ENCODE results near the gene NKX1-2. TPM values are rescaled to one million over a fixed set of nuclear protein-coding genes. Genes with fewer than 3 reads are reported as not detected.
"Not testable (repeated sequence)": the region's sequence is repeated elsewhere in the genome, so short reads cannot be mapped to it uniquely, and the experiment has no call there.

The NKX1-2 gene
- total RNA-seq, 2 donors from 2014 or later, result not detected

- no peak overlapping the region for H3K4me3 Mint-ChIP-seq
Observed at GRCh38 chr10:124453960-124454610, 4.2 kb upstream of the NKX1-2 start.

GRCh38 chr10:124451276-124451675 lies 1.4 kb upstream of the NKX1-2 start:
- H3K4me1 Mint-ChIP-seq (ENCODE audit: low read depth in 2 of 2), result peaks cover 7 to 14% of the 10 kb centered on the region in 2 donors
- H3K27me3 Mint-ChIP-seq, result peaks cover 63 to 75% of the 10 kb centered on the region in 2 donors
- H3K36me3 Mint-ChIP-seq, result no peaks in the 10 kb centered on the region
- H3K4me3 Mint-ChIP-seq, result no peak overlapping the region
- H3K9me3 Mint-ChIP-seq, result no peaks in the 10 kb centered on the region
- ATAC-seq (no peak), DNase-seq (ENCODE audit: low spot score) (no peak)
- no peak overlapping the region for H3K27ac Mint-ChIP-seq

More at GRCh38 chr10:124453960-124454610, 4.2 kb upstream of the NKX1-2 start:
- Mint-ChIP-seq H3K36me3 (no peaks in the 10 kb centered on the region), H3K9me3 (no peaks in the 10 kb centered on the region), H3K27ac (no peak overlapping the region), H3K4me1 (ENCODE audit: low read depth in 2 of 2) (peaks cover 0 to 5% of the 10 kb centered on the region in 2 donors), H3K27me3 (peaks cover 52 to 68% of the 10 kb centered on the region in 2 donors)
- ATAC-seq, result no peak
- DNase-seq (ENCODE audit: low spot score), result no peak

GRCh38 chr10:124450783-124451057 lies 885 bp upstream of the NKX1-2 start:
- Mint-ChIP-seq H3K4me1 (ENCODE audit: low read depth in 2 of 2) (peaks cover 7 to 14% of the 10 kb centered on the region in 2 donors), H3K36me3 (no peaks in the 10 kb centered on the region), H3K27me3 (peaks cover 63 to 75% of the 10 kb centered on the region in 2 donors), H3K4me3 (no peak overlapping the region), H3K27ac (no peak overlapping the region), H3K9me3 (no peaks in the 10 kb centered on the region)
- ATAC-seq (no peak), DNase-seq (ENCODE audit: low spot score) (no peak)

- no peaks in the 10 kb centered on the region for H3K36me3 Mint-ChIP-seq
- H3K27me3 Mint-ChIP-seq, result peaks cover 61 to 75% of the 10 kb centered on the region in 2 donors
- H3K27ac Mint-ChIP-seq, result no peak overlapping the region
- ATAC-seq, result no peak
- H3K4me3 Mint-ChIP-seq, result no peak overlapping the region
- H3K9me3 Mint-ChIP-seq, result no peaks in the 10 kb centered on the region
- peaks cover 7 to 14% of the 10 kb centered on the region in 2 donors for H3K4me1 Mint-ChIP-seq (ENCODE audit: low read depth in 2 of 2)
- DNase-seq (ENCODE audit: low spot score), result no peak
Observed at GRCh38 chr10:124449170-124450011, 444 bp downstream of the NKX1-2 start.

- Mint-ChIP-seq H3K9me3 (no peaks in the 10 kb centered on the region), H3K27ac (no peak overlapping the region), H3K27me3 (peaks cover 56 to 69% of the 10 kb centered on the region in 2 donors), H3K4me1 (ENCODE audit: low read depth in 2 of 2) (peaks cover 7 to 14% of the 10 kb centered on the region in 2 donors), H3K4me3 (no peak overlapping the region), H3K36me3 (no peaks in the 10 kb centered on the region)
- DNase-seq (ENCODE audit: low spot score) (no peak), ATAC-seq (no peak)
Observed at GRCh38 chr10:124448696-124449169, 1.1 kb downstream of the NKX1-2 start.

GRCh38 chr10:124447751-124448466 lies 1.9 kb downstream of the NKX1-2 start:
- Mint-ChIP-seq H3K27ac (no peak overlapping the region), H3K4me3 (no peak overlapping the region), H3K4me1 (ENCODE audit: low read depth in 2 of 2) (peaks cover 7 to 14% of the 10 kb centered on the region in 2 donors), H3K9me3 (no peaks in the 10 kb centered on the region), H3K36me3 (no peaks in the 10 kb centered on the region), H3K27me3 (peaks cover 53 to 65% of the 10 kb centered on the region in 2 donors)
- no peak for DNase-seq (ENCODE audit: low spot score)
- no peak for ATAC-seq

GRCh38 chr10:124446830-124447750 lies 2.7 kb downstream of the NKX1-2 start:
- peaks cover 7 to 14% of the 10 kb centered on the region in 2 donors for H3K4me1 Mint-ChIP-seq (ENCODE audit: low read depth in 2 of 2)
- no peak for DNase-seq (ENCODE audit: low spot score)
- H3K27ac Mint-ChIP-seq, result no peak overlapping the region
- no peaks in the 10 kb centered on the region for H3K9me3 Mint-ChIP-seq
- no peak for ATAC-seq
- peaks cover 53 to 67% of the 10 kb centered on the region in 2 donors for H3K27me3 Mint-ChIP-seq
- no peaks in the 10 kb centered on the region for H3K36me3 Mint-ChIP-seq
- H3K4me3 Mint-ChIP-seq, result no peak overlapping the region

GRCh38 chr10:124441694-124442093 lies 8.1 kb downstream of the NKX1-2 start:
- not testable (repeated sequence) for H3K4me3 Mint-ChIP-seq; DNase-seq (ENCODE audit: low spot score); ATAC-seq; H3K4me1 Mint-ChIP-seq (ENCODE audit: low read depth in 2 of 2); H3K36me3 Mint-ChIP-seq; H3K9me3 Mint-ChIP-seq; H3K27ac Mint-ChIP-seq
- peaks cover 24 to 30% of the 10 kb centered on the region in 2 donors for H3K27me3 Mint-ChIP-seq

GRCh38 chr10:124436191-124436638 lies 13.6 kb downstream of the NKX1-2 start:
- no peak overlapping the region for H3K27ac Mint-ChIP-seq
- no peaks in the 10 kb centered on the region for H3K9me3 Mint-ChIP-seq
- no peak overlapping the region for H3K4me3 Mint-ChIP-seq
- DNase-seq (ENCODE audit: low spot score), result no peak
- H3K36me3 Mint-ChIP-seq, result no peaks in the 10 kb centered on the region
- peaks cover 0 to 6% of the 10 kb centered on the region in 2 donors for H3K27me3 Mint-ChIP-seq
- H3K4me1 Mint-ChIP-seq (ENCODE audit: low read depth in 2 of 2), result no peaks in the 10 kb centered on the region
- no peak for ATAC-seq

- H3K4me1 Mint-ChIP-seq (ENCODE audit: low read depth in 2 of 2); H3K27me3 Mint-ChIP-seq; H3K27ac Mint-ChIP-seq; H3K9me3 Mint-ChIP-seq; H3K36me3 Mint-ChIP-seq; ATAC-seq; H3K4me3 Mint-ChIP-seq; DNase-seq (ENCODE audit: low spot score): not testable (repeated sequence)
Observed at GRCh38 chr10:124435683-124436082, 14.2 kb downstream of the NKX1-2 start.

- ATAC-seq (no peak), DNase-seq (ENCODE audit: low spot score) (no peak)
- peaks cover under 1 to 15% of the 10 kb centered on the region in 2 donors for H3K27me3 Mint-ChIP-seq
- H3K9me3 Mint-ChIP-seq, result no peaks in the 10 kb centered on the region
- no peak overlapping the region for H3K4me3 Mint-ChIP-seq
- no peaks in the 10 kb centered on the region for H3K4me1 Mint-ChIP-seq (ENCODE audit: low read depth in 2 of 2)
- no peaks in the 10 kb centered on the region for H3K36me3 Mint-ChIP-seq
- no peak overlapping the region for H3K27ac Mint-ChIP-seq
Observed at GRCh38 chr10:124433461-124433860, 16.4 kb downstream of the NKX1-2 start.

- Mint-ChIP-seq H3K27me3 (peaks cover 9 to 19% of the 10 kb centered on the region in 2 donors), H3K9me3 (no peaks in the 10 kb centered on the region), H3K36me3 (no peaks in the 10 kb centered on the region), H3K27ac (no peak overlapping the region), H3K4me3 (no peak overlapping the region), H3K4me1 (ENCODE audit: low read depth in 2 of 2) (no peaks in the 10 kb centered on the region)
- DNase-seq (ENCODE audit: low spot score) (no peak), ATAC-seq (no peak)
Observed at GRCh38 chr10:124430077-124430476, 19.8 kb downstream of the NKX1-2 start.

- Mint-ChIP-seq H3K27me3 (peaks cover 9 to 19% of the 10 kb centered on the region in 2 donors), H3K27ac (no peak overlapping the region), H3K4me1 (ENCODE audit: low read depth in 2 of 2) (no peaks in the 10 kb centered on the region), H3K4me3 (no peak overlapping the region), H3K36me3 (no peaks in the 10 kb centered on the region), H3K9me3 (no peaks in the 10 kb centered on the region)
- no peak for DNase-seq (ENCODE audit: low spot score)
- ATAC-seq, result no peak
Observed at GRCh38 chr10:124429576-124429975, 20.3 kb downstream of the NKX1-2 start.

Measured in natural killer cell treated with Interleukin-12 subunit alpha and Interleukin-12 subunit beta and Interleukin-15 and Interleukin-18, amount 100 ng/mL, for 72 hours (primary cell).